ENCODE results near the gene PLXND1.
A peak's percentile ranks its signal among the peaks of the same experiment; 100 is the strongest.

PLXND1 gene

DNA sequence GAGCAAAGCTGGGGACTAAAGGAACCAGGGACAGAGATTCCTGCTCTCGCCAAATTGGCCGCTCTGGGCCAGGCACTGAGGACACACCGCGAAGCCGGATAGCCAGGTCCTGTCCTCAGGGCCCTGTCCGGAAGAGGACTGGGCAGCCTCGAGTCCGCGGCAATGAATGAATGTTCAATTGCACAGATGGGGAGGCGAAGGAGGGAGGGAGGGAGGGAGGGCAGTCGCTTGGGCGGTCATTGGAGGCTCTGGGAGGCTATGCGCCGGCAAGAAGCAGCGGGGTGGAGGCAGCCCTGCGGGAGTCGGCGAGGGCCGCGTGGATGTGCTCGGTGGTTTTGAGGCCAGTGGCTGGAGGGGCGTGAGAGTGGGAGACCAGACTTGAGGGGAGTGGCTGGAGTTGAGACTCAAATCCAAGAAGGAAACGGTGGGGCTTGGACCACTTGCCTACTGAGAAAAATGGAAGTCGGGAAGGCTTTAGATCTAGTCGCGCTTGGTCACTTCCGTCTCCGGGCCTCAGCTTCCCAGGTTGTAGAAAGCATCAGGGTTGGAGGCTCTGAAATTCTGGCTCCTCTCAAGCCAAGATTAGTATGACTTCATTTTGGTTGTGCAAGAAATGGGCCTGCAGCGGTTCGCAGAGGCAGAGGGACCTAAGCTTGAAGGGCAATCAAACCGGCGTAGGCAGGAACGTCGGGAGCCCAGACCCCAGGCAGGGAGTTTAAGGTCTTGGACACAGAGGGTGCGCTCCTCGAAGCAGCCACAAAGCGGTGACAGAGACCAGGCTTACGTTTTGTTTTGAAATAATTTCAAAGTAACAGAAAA is 21.1 kb upstream of the PLXND1 start:
- DNase-seq (ENCODE audit: low read depth in 2 of 2): peak; percentile 49 to 50

DNA sequence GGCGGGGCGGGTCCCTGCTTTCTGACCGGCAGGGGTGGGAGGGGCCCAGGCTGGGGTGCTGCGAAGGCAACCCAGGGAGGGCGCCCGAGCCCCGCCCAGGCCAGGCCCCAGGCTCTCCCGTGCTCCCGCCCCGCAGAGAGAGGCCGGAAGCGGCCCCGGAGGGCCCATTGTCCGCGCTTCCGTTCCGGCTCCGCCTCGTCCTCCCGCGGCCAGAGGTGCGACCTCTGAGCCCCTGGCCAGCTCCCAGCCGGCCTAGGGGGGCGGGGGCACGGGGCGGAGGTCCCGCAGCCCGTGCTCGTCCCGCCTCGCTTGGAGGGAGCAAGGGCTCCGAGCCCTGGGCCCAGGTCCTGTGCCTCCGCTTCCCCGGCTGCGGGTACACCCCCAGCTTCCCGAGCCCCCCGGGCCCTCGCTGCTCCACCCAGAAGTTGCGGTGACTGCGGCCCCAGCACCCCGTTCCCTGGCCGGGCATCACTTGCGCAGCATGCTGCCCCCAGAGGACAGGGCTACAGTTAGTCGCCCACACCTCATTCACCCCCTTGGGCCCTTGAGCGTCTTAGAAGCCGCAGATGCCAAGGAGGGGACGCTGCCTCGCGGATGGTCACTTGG is 20.4 kb upstream of the PLXND1 start:
- peak in 1 of 2 experiments; percentile 30 for DNase-seq (ENCODE audit: low read depth in 2 of 2)

DNA sequence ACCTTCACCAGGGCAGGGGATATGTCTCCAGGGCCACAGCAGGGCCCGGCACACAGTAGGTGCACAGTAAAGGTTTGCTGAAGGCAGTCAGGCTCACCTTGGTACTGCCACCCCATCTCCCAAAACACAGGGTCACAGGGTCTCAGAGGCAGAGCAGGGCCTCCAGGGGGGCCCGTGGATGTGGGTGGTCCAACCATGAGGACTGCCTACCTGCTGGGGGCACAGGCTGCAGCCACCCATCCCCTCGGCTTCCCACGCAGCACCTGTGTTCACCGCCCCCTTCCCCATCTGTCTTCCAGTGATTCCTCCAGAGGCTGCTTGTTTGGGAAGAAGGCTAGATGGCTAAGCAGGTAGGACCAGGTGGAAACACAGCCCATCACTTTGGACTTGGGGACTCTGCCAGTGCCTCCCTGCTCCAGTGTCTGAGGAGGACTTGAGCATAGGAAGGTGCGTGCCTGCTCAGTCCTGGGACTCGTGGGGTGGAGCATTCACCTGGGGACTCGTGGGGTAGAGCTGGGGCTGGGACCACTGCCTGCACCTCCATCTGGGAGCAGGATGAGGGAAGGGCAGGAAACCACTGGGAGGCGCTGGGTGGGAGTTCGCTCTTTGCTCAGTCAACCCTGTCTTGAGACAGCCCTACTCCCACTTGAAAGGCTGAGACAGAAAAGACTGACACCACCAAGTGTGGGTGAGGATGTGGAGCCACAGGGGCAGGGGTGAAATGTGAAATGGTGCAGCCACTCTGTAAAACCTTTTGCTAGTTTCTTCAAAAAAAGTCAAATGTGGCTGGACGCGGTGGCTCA is 18.8 kb upstream of the PLXND1 start:
- no peak for DNase-seq (ENCODE audit: low read depth in 2 of 2)

DNA sequence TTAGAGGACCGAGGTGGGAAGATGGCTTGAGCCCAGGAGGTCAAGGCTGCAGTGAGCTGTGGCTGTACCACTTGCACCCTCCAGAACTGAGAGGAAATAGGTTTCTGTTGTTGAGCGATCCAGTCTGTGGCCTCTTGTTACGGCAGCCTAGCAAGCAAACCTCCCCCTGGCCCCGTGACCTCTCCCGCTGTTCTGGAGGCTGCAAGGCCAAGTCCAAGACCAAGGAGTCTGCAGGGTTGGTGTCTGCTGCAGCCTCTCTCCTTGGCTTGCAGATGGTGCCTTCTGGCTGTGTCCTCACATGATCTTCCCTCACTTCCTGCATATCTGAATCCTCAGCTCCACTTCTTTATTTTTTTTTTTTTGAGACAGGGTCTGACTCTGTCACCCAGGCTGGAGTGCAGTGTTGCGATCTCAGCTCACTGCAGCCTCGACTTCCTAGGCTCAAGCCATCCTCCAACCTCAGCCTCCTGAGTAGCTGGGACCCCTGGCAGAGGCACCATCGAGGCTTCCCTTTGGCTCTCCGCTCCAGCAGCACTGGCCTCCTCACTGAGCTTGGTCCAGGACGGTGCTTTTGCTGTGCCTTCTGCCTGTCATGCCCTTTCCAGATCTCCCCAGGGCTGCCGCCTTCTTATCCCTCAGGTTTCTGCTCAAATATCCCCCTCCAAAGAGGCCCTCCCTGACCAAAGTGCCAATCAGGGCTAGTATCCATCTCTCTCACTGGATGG is 18.0 kb upstream of the PLXND1 start:
- DNase-seq (ENCODE audit: low read depth in 2 of 2): no peak

DNA sequence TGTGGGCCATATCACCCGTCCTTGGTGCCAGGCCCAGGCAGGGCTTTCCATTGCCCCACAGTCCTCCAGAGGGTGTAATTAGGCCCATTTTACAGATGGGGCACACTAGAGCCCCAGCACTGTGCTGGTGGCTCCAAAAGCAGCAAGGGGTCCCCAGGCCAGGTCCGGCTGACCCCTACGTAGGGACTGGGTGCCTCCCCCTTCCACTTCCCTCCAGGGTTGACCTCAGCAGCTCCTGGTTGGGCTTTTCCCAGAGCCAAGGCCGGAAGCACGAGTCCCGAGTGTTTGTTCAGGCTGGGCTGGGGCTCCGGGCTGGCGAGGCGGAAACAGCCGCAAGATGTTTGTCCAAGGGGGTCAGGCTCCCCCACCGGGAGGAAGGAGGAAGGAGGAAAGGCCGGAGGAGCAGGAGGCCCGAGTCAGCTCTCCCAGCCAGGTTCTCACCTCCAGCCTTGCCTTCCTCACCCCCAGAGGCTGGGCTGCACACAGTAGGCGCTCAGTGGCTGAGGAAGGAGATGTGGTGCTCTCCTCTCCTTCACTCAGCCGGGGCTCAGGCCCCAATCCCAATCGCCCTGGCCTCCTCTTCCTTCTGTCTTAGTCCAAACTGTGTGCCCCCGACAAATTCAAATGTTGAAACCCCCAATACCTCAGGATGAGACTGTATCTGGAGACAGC is 17.1 kb upstream of the PLXND1 start:
- no peak for DNase-seq (ENCODE audit: low read depth in 2 of 2)

- DNase-seq (ENCODE audit: low read depth in 2 of 2): no peak
Observed at GRCh38 chr3:129622933-129623332, 16.5 kb upstream of the PLXND1 start.

GRCh38 chr3:129622226-129622874 is 15.9 kb upstream of the PLXND1 start:
- no peak for DNase-seq (ENCODE audit: low read depth in 2 of 2)

GRCh38 chr3:129621626-129622225 is 15.2 kb upstream of the PLXND1 start:
- DNase-seq (ENCODE audit: low read depth in 2 of 2): no peak

GRCh38 chr3:129620828-129621559 is 14.5 kb upstream of the PLXND1 start:
- no peak for DNase-seq (ENCODE audit: low read depth in 2 of 2)

DNA sequence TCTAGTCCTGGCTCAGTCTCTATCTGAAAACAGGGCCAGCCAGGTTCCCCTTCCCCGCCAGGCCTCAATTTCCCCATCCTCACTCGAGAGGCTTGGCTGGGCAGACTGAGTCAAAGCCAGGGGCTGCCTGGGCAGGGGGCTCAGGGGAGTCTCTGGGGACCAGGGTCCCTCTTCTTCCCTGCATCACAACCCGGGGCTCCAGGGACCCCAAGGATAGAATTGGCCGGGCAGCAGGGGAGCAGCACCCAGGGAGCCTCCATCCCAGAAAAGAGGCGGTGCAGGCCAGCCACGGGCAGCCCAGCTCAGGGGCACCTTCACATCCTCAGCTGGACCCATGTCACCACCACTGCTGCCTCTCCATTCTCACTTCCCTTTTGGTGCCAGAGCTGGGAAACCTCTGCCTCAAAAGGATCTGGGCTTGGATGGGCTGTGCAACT is 13.3 kb upstream of the PLXND1 start:
- DNase-seq (ENCODE audit: low read depth in 2 of 2): no peak

DNA sequence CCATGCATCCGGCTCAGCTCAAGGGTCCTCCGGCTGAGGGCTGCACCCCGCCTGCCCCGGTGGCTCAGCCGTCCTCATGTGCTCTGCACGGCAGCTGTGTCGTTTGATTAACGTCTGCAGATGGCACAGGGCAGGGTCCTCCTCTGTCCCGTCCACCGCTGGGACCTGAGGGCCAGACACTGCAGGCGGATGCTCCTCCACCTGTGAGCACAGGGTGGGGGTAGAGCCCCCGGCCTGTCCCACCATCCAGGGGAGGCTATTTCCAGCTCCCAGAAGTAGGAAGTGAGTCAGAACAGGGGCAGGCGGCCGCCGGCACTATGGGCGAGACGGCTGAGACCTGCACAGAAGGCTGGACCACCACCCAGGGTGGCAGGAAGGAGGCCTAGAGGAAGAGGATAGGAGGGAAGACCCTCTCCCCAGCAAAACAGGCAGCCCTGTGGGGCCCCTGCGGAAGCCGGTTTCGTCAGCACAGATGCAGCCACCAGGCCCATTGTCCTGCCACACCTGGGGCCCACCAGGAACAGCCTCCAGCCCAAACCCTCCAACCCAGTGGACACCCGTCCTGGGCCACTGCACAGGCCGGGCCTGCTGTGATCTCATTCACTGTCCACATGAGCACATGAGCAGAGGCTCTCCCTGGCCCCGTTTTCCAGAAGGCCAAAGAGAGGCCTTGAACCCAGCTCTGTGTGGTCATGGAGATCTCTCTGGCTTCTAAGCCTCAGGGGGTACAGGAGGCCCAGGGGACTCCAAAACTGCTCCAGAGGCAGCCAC is 12.6 kb upstream of the PLXND1 start:
- DNase-seq (ENCODE audit: low read depth in 2 of 2): no peak

DNA sequence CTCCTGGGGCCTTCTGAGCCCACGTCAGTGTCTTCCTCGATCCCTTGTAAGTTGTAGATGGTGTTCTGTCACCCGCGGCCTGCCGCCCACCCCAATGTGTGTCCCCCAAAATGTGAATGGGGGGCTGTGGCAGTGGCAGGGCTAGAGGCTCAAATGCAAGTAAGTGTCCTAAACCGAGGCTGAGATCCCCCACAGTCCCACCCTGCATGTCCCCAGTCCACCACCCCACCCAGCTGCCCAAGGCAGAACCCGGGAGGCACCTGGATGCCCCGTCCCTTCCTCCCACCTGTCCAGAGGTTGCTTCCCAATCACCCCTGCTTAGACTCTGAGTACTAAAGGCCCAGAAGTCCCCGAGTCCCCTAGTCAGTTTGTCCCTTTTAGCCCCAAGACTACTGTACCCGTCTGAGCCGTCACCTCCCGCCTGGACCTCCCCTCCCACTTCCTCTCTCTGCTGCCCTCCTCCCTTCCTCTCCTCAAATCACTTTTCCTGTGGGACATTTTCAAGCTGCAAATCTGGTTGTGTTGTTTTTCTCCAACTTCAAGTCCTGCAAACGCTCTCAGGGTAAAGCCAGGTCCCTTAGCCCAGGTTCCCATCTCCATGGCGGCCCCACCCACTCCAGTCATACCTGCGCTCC is 11.8 kb upstream of the PLXND1 start:
- no peak for DNase-seq (ENCODE audit: low read depth in 2 of 2)

DNA sequence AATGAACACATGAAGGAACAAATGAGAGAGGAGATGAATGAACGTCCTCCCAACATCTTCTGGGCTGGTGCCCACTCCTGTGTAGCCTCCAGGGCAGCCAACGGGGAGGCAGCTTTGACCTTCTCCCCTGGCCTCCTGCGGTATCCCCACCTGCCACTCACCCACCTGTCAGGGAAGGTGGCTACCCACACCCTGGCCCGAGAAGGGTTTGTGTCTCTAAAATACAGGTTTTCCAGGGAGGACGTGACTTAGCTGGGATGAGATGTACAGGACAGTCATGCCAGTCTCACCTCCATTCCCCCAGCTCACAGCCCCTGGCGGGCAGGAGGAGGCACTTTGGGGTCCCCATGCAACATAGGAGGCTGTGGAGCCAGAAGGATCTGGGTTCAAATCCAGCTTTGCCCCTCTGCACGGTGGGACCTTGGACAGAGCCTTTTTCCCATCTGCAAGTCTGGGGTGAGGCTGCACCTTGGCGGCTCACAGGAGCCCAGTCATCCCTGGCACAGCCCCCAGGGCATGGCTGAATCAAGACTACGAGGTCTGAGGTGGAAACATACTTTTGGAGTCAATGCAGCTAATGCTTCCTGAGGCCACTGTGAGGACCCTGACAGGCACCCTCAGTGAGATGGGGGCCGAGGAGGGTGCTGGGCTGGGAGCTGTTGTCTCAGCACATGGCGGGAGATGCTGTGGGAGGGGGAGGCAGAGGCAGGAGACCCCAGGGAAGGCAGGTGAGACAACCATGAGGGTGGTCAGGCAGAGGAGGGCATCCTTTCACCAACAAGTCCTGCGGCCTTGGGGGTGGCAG is 11.1 kb upstream of the PLXND1 start:
- no peak for DNase-seq (ENCODE audit: low read depth in 2 of 2)

- DNase-seq (ENCODE audit: low read depth in 2 of 2): no peak
Observed at GRCh38 chr3:129616713-129617112, 10.2 kb upstream of the PLXND1 start.

DNA sequence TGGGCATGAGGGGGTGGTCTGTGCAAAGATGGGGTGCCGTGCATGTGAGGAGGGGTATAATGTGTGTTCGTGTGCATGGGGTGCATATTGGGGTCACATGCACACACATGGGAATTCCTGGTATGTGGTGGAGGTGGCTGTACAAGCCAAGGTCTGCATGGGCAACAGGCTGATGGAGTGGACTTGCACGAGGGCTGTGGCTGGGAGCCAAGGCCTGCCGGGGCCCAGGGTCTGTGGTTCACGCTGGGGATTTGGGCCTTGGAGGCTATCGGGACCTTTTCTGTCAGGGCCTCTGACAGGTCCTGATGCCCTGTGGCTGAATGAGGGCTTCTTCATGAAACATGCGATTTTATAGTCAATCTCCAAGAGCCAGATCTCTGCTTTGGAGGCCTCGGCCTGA is 9.8 kb upstream of the PLXND1 start:
- no peak for DNase-seq (ENCODE audit: low read depth in 2 of 2)

DNA sequence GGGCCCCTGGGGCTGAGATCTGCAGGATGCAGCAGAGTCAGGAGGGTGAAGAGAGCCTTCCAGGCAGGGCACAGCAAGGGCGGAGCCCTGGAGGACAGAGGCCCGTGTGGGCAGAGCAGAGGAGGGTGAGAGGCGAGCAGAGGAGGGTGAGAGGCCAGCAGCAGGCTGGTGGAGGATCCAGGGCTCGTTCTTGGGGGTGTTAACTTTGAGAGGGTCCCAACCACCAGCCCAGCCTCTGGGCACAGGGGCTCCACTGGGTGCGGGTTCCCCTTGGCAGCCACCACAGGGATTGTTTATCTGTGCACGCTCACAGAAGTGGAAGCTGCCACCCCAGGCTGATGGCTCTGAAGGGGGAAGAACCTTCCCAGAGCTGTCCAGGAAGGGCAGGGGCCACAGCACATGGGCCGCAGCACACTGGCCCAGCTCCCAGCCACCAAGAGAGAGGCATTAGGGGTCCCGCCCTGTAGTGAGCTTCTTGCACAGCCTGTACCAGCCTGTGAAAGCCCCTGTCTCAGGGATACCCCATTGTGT is 9.3 kb upstream of the PLXND1 start:
- no peak for DNase-seq (ENCODE audit: low read depth in 2 of 2)

- DNase-seq (ENCODE audit: low read depth in 2 of 2): no peak
Observed at GRCh38 chr3:129614927-129615363, 8.5 kb upstream of the PLXND1 start.

All from fibroblast of skin of left quadriceps (primary cell).